ENCODE data around the gene CCDC27.

CCDC27 gene

GRCh38 chr1:3738943-3739342, 13.3 kb upstream of the CCDC27 start:
- Histone ChIP-seq H3K9ac (ENCODE audit: insufficient read length, low read depth) (no peak overlapping the region), H3K36me3 (ENCODE audit: insufficient read depth, insufficient read length, low read length) (peaks cover 78% of the 10 kb centered on the region), H3K27me3 (ENCODE audit: insufficient read depth, insufficient read length) (no peaks in the 10 kb centered on the region), H3K9me3 (ENCODE audit: insufficient read depth, low read length) (no peaks in the 10 kb centered on the region), H3K4me1 (ENCODE audit: insufficient read depth, insufficient read length) (peaks cover 3% of the 10 kb centered on the region), H3K4me3 (ENCODE audit: insufficient read length, low read depth) (no peak overlapping the region)
- no peak for DNase-seq (ENCODE audit: low read depth, low spot score)
- TF ChIP-seq SUZ12 (IDR thresholded peaks at IDR 0.05; ENCODE audit: extremely low read depth, insufficient read depth, insufficient read length) (no peak), ZNF274 (IDR thresholded peaks at IDR 0.05; ENCODE audit: low read depth, low read length) (no peak), YY1 (IDR thresholded peaks at IDR 0.05; ENCODE audit: insufficient read depth, insufficient read length) (no peak)

GRCh38 chr1:3740042-3740441, 12.2 kb upstream of the CCDC27 start:
- Histone ChIP-seq H3K36me3 (ENCODE audit: insufficient read depth, insufficient read length, low read length) (peaks cover 79% of the 10 kb centered on the region), H3K4me1 (ENCODE audit: insufficient read depth, insufficient read length) (peaks cover 7% of the 10 kb centered on the region), H3K9me3 (ENCODE audit: insufficient read depth, low read length) (no peaks in the 10 kb centered on the region), H3K27me3 (ENCODE audit: insufficient read depth, insufficient read length) (no peaks in the 10 kb centered on the region), H3K4me3 (ENCODE audit: insufficient read length, low read depth) (no peak overlapping the region), H3K9ac (ENCODE audit: insufficient read length, low read depth) (no peak overlapping the region)
- no peak for TF ChIP-seq ZNF274 (IDR thresholded peaks at IDR 0.05; ENCODE audit: low read depth, low read length)
- no peak for TF ChIP-seq SUZ12 (IDR thresholded peaks at IDR 0.05; ENCODE audit: extremely low read depth, insufficient read depth, insufficient read length)
- no peak for TF ChIP-seq YY1 (IDR thresholded peaks at IDR 0.05; ENCODE audit: insufficient read depth, insufficient read length)
- no peak for DNase-seq (ENCODE audit: low read depth, low spot score)

- Histone ChIP-seq H3K4me1 (ENCODE audit: insufficient read depth, insufficient read length) (peaks cover 13% of the 10 kb centered on the region), H3K4me3 (ENCODE audit: insufficient read length, low read depth) (no peak overlapping the region), H3K9me3 (ENCODE audit: insufficient read depth, low read length) (no peaks in the 10 kb centered on the region), H3K36me3 (ENCODE audit: insufficient read depth, insufficient read length, low read length) (peaks cover 79% of the 10 kb centered on the region), H3K27me3 (ENCODE audit: insufficient read depth, insufficient read length) (no peaks in the 10 kb centered on the region), H3K9ac (ENCODE audit: insufficient read length, low read depth) (no peak overlapping the region)
- DNase-seq (ENCODE audit: low read depth, low spot score): no peak
- TF ChIP-seq YY1 (IDR thresholded peaks at IDR 0.05; ENCODE audit: insufficient read depth, insufficient read length) (no peak), SUZ12 (IDR thresholded peaks at IDR 0.05; ENCODE audit: extremely low read depth, insufficient read depth, insufficient read length) (no peak), ZNF274 (IDR thresholded peaks at IDR 0.05; ENCODE audit: low read depth, low read length) (no peak)
These were observed 11.5 kb upstream of the CCDC27 start for GRCh38 chr1:3740752-3741151.

GRCh38 chr1:3741566-3742438, 10.4 kb upstream of the CCDC27 start:
- TF ChIP-seq YY1 (IDR thresholded peaks at IDR 0.05; ENCODE audit: insufficient read depth, insufficient read length) (no peak), ZNF274 (IDR thresholded peaks at IDR 0.05; ENCODE audit: low read depth, low read length) (no peak), SUZ12 (IDR thresholded peaks at IDR 0.05; ENCODE audit: extremely low read depth, insufficient read depth, insufficient read length) (no peak)
- no peak for DNase-seq (ENCODE audit: low read depth, low spot score)
- Histone ChIP-seq H3K36me3 (ENCODE audit: insufficient read depth, insufficient read length, low read length) (peaks cover 74% of the 10 kb centered on the region), H3K4me1 (ENCODE audit: insufficient read depth, insufficient read length) (peaks cover 19% of the 10 kb centered on the region), H3K4me3 (ENCODE audit: insufficient read length, low read depth) (no peak overlapping the region), H3K27me3 (ENCODE audit: insufficient read depth, insufficient read length) (no peaks in the 10 kb centered on the region), H3K9ac (ENCODE audit: insufficient read length, low read depth) (no peak overlapping the region), H3K9me3 (ENCODE audit: insufficient read depth, low read length) (no peaks in the 10 kb centered on the region)

GRCh38 chr1:3742439-3743298, 9.6 kb upstream of the CCDC27 start:
- Histone ChIP-seq H3K4me1 (ENCODE audit: insufficient read depth, insufficient read length) (peaks cover 19% of the 10 kb centered on the region), H3K27me3 (ENCODE audit: insufficient read depth, insufficient read length) (no peaks in the 10 kb centered on the region), H3K36me3 (ENCODE audit: insufficient read depth, insufficient read length, low read length) (peaks cover 69% of the 10 kb centered on the region), H3K9me3 (ENCODE audit: insufficient read depth, low read length) (no peaks in the 10 kb centered on the region), H3K4me3 (ENCODE audit: insufficient read length, low read depth) (no peak overlapping the region), H3K9ac (ENCODE audit: insufficient read length, low read depth) (no peak overlapping the region)
- no peak for DNase-seq (ENCODE audit: low read depth, low spot score)
- TF ChIP-seq YY1 (IDR thresholded peaks at IDR 0.05; ENCODE audit: insufficient read depth, insufficient read length) (no peak), SUZ12 (IDR thresholded peaks at IDR 0.05; ENCODE audit: extremely low read depth, insufficient read depth, insufficient read length) (no peak), ZNF274 (IDR thresholded peaks at IDR 0.05; ENCODE audit: low read depth, low read length) (no peak)

GRCh38 chr1:3743421-3743820, 8.8 kb upstream of the CCDC27 start:
- no peak overlapping the region for H3K9ac ChIP-seq (ENCODE audit: insufficient read length, low read depth)
- H3K4me1 ChIP-seq (ENCODE audit: insufficient read depth, insufficient read length): peaks cover 19% of the 10 kb centered on the region
- DNase-seq (ENCODE audit: low read depth, low spot score): no peak
- no peak for TF ChIP-seq ZNF274 (IDR thresholded peaks at IDR 0.05; ENCODE audit: low read depth, low read length)
- no peak for TF ChIP-seq YY1 (IDR thresholded peaks at IDR 0.05; ENCODE audit: insufficient read depth, insufficient read length)
- no peak for TF ChIP-seq SUZ12 (IDR thresholded peaks at IDR 0.05; ENCODE audit: extremely low read depth, insufficient read depth, insufficient read length)
- no peaks in the 10 kb centered on the region for H3K27me3 ChIP-seq (ENCODE audit: insufficient read depth, insufficient read length)
- no peak overlapping the region for H3K4me3 ChIP-seq (ENCODE audit: insufficient read length, low read depth)
- peaks cover 62% of the 10 kb centered on the region for H3K36me3 ChIP-seq (ENCODE audit: insufficient read depth, insufficient read length, low read length)
- no peaks in the 10 kb centered on the region for H3K9me3 ChIP-seq (ENCODE audit: insufficient read depth, low read length)

- no peak for DNase-seq (ENCODE audit: low read depth, low spot score)
- Histone ChIP-seq H3K4me3 (ENCODE audit: insufficient read length, low read depth) (no peak overlapping the region), H3K36me3 (ENCODE audit: insufficient read depth, insufficient read length, low read length) (peaks cover 58% of the 10 kb centered on the region), H3K9ac (ENCODE audit: insufficient read length, low read depth) (no peak overlapping the region), H3K27me3 (ENCODE audit: insufficient read depth, insufficient read length) (no peaks in the 10 kb centered on the region), H3K9me3 (ENCODE audit: insufficient read depth, low read length) (no peaks in the 10 kb centered on the region), H3K4me1 (ENCODE audit: insufficient read depth, insufficient read length) (peaks cover 19% of the 10 kb centered on the region)
- TF ChIP-seq ZNF274 (IDR thresholded peaks at IDR 0.05; ENCODE audit: low read depth, low read length): no peak
- no peak for TF ChIP-seq YY1 (IDR thresholded peaks at IDR 0.05; ENCODE audit: insufficient read depth, insufficient read length)
- TF ChIP-seq SUZ12 (IDR thresholded peaks at IDR 0.05; ENCODE audit: extremely low read depth, insufficient read depth, insufficient read length): no peak
These were observed 8.4 kb upstream of the CCDC27 start for GRCh38 chr1:3743826-3744225.

Data from NT2/D1 (cell line).